H9 (cell line): Measurements from ENCODE around the gene PRKCA. TPM values are rescaled to one million over a fixed set of nuclear protein-coding genes. Genes with fewer than 3 reads are reported as not detected.

Source experiments
- DNase-seq: peaks from one replicate; pipeline ENCODE4 v3.0.0-alpha.2; 2017
- H2AFZ ChIP-seq: one replicate; pipeline ENCODE4 v1.6.1; 2013; ENCODE audit warnings: mild to moderate bottlenecking, low read length, control low read depth, moderate library complexity
- H2AK5ac ChIP-seq: 2 replicates; pipeline ENCODE4 v1.6.1; 2013; ENCODE audit warnings: low read length, control low read depth, mixed read lengths; ENCODE audit not compliant: insufficient read length
- H2BK120ac ChIP-seq: one replicate; pipeline ENCODE4 v1.6.1; 2013; ENCODE audit warnings: low read depth, mild to moderate bottlenecking, low read length, control low read depth, inconsistent platforms; ENCODE audit not compliant: poor library complexity, severe bottlenecking
- H2BK12ac ChIP-seq: 2 replicates; pipeline ENCODE4 v1.6.1; 2013; ENCODE audit warnings: low read length, control low read depth, mixed read lengths, low read depth; ENCODE audit not compliant: insufficient read length
- H2BK15ac ChIP-seq: 2 replicates; pipeline ENCODE4 v1.6.1; 2013; ENCODE audit warnings: low read depth, low read length, control low read depth
- H2BK20ac ChIP-seq: one replicate; pipeline ENCODE4 v1.6.1; 2013; ENCODE audit warnings: low read depth, mild to moderate bottlenecking, low read length, control low read depth, inconsistent platforms; ENCODE audit not compliant: poor library complexity, severe bottlenecking
- H2BK5ac ChIP-seq: 2 replicates; pipeline ENCODE4 v1.6.1; 2013; ENCODE audit warnings: low read length, control low read depth, mixed read lengths; ENCODE audit not compliant: insufficient read length
- H3K14ac ChIP-seq: 2 replicates; pipeline ENCODE4 v1.6.1; 2013; ENCODE audit warnings: low read length, control low read depth; ENCODE audit not compliant: insufficient read depth
- H3K18ac ChIP-seq: 2 replicates; pipeline ENCODE4 v1.6.1; 2013; ENCODE audit warnings: low read depth, mild to moderate bottlenecking, mixed read lengths, low read length, control low read depth; ENCODE audit not compliant: insufficient read length
- H3K23ac ChIP-seq: 2 replicates; pipeline ENCODE4 v1.6.1; 2013; ENCODE audit warnings: low read length, control low read depth, mixed read lengths, low read depth; ENCODE audit not compliant: insufficient read length
- H3K23me2 ChIP-seq: 2 replicates; pipeline ENCODE4 v1.6.1; 2013; ENCODE audit warnings: low read depth, mild to moderate bottlenecking, mixed read lengths, low read length, control low read depth; ENCODE audit not compliant: insufficient read length, poor library complexity, severe bottlenecking
- H3K27ac ChIP-seq: 2 replicates; pipeline ENCODE4 v1.5.1; 2013; ENCODE audit warnings: low read length, control low read depth, mixed read lengths, low read depth; ENCODE audit not compliant: insufficient read length
- H3K27me3 ChIP-seq: 2 replicates; pipeline ENCODE4 v1.6.1; 2013; ENCODE audit warnings: low read length, control low read depth, inconsistent platforms; ENCODE audit not compliant: insufficient read depth
- H3K4ac ChIP-seq: 2 replicates; pipeline ENCODE4 v1.6.1; 2013; ENCODE audit warnings: low read depth, mild to moderate bottlenecking, control low read depth, inconsistent platforms, low read length, moderate library complexity
- H3K4me1 ChIP-seq: 2 replicates; pipeline ENCODE4 v1.6.1; 2013; ENCODE audit warnings: low read length, control low read depth, inconsistent platforms; ENCODE audit not compliant: insufficient read depth
- H3K4me2 ChIP-seq: 2 replicates; pipeline ENCODE4 v1.6.1; 2013; ENCODE audit warnings: low read length, control low read depth, mixed read lengths; ENCODE audit not compliant: insufficient read length, insufficient read depth
- H3K56ac ChIP-seq: 2 replicates; pipeline ENCODE4 v1.6.1; 2013; ENCODE audit warnings: low read depth, mild to moderate bottlenecking, mixed read lengths, low read length, control low read depth; ENCODE audit not compliant: insufficient read length
- H3K79me1 ChIP-seq: 2 replicates; pipeline ENCODE4 v1.6.1; 2013; ENCODE audit warnings: low read depth, mild to moderate bottlenecking, moderate library complexity, low read length, control low read depth, inconsistent platforms; ENCODE audit not compliant: insufficient read depth, poor library complexity, severe bottlenecking
- H3K79me2 ChIP-seq: 2 replicates; pipeline ENCODE4 v1.6.1; 2013; ENCODE audit warnings: low read length, control low read depth, inconsistent platforms; ENCODE audit not compliant: insufficient read depth
- H3K9ac ChIP-seq: 2 replicates; pipeline ENCODE4 v1.6.1; 2013; ENCODE audit warnings: low read length, control low read depth, mixed read lengths; ENCODE audit not compliant: insufficient read length; ENCODE audit errors: extremely low read depth
- H3K9me3 ChIP-seq: one replicate; pipeline ENCODE4 v1.6.1; 2013; ENCODE audit warnings: low read depth, low read length, inconsistent platforms; ENCODE audit not compliant: control insufficient read depth
- H3T11ph ChIP-seq: one replicate; pipeline ENCODE4 v1.6.1; 2013; ENCODE audit warnings: mild to moderate bottlenecking, low read length, control low read depth, inconsistent platforms
- H4K20me1 ChIP-seq: one replicate; pipeline ENCODE4 v1.6.1; 2013; ENCODE audit not compliant: control insufficient read depth, insufficient read length, insufficient read depth
- H4K5ac ChIP-seq: 2 replicates; pipeline ENCODE4 v1.6.1; 2013; ENCODE audit warnings: low read depth, mild to moderate bottlenecking, mixed read lengths, low read length, control low read depth; ENCODE audit not compliant: insufficient read length
- H4K8ac ChIP-seq: replicated peaks from 2 replicates; pipeline ENCODE4 v1.6.1; 2013; ENCODE audit warnings: low read length, control low read depth, mixed read lengths, low read depth; ENCODE audit not compliant: insufficient read length
- H4K91ac ChIP-seq: 2 replicates; pipeline ENCODE4 v1.6.1; 2013; ENCODE audit warnings: low read depth, mild to moderate bottlenecking, moderate library complexity, mixed read lengths, low read length, control low read depth; ENCODE audit not compliant: insufficient read length
- H3K27ac Mint-ChIP-seq, 3 experiments: 2 replicates in 2 of 3; 3 replicates in 1 of 3; pipeline ENCODE4 v1.8.0; 2020 to 2021; ENCODE audit warnings: mixed read lengths in 3 of 3, mild to moderate bottlenecking in 1 of 3, moderate library complexity in 1 of 3
- H3K27me3 Mint-ChIP-seq: 2 replicates; pipeline ENCODE4 v1.8.0; 2021; ENCODE audit warnings: low read depth, mild to moderate bottlenecking, moderate library complexity, mixed read lengths
- H3K36me3 Mint-ChIP-seq, 3 experiments: 2 replicates in 2 of 3; 3 replicates in 1 of 3; pipeline ENCODE4 v1.8.0; 2020 to 2021; ENCODE audit warnings: low read depth in 3 of 3, mixed read lengths in 3 of 3; ENCODE audit not compliant: insufficient read depth in 1 of 3
- H3K4me1 Mint-ChIP-seq, 2 experiments: 2 replicates each; pipeline ENCODE4 v1.8.0; 2020; ENCODE audit warnings: mixed read lengths in 2 of 2
- H3K4me3 Mint-ChIP-seq, 2 experiments: 2 replicates in 1 of 2; 3 replicates in 1 of 2; pipeline ENCODE4 v1.8.0; 2020 to 2021; ENCODE audit warnings: mild to moderate bottlenecking in 2 of 2, mixed read lengths in 2 of 2, moderate library complexity in 1 of 2
- H3K9me3 Mint-ChIP-seq, 2 experiments: 2 replicates in 1 of 2; 3 replicates in 1 of 2; pipeline ENCODE4 v1.8.0; 2020; ENCODE audit warnings: mild to moderate bottlenecking in 2 of 2, mixed read lengths in 2 of 2, moderate library complexity in 1 of 2
- WGBS: extraction: QIAGEN DNeasy Blood & Tissue Kit; methylation state at CpG from one replicate; pipeline ENCODE4 v1.1.7; 2013; ENCODE audit warnings: missing lambda C conversion rate, low lambda C conversion rate, mixed read lengths; ENCODE audit not compliant: insufficient read length; ENCODE audit errors: extremely low coverage; 5-methylcytosine and 5-hydroxymethylcytosine counted together
- total RNA-seq: library from RNA; stranded (reverse); gene quantifications from 2 replicates; pipeline ENCODE4 v1.2.1, GENCODE V29; 2021
- TF ChIP-seq, protein P1 (sequence below): fragments of 200-600 bp; sonication (generic); conservative IDR thresholded peaks from 3 replicates; pipeline ENCODE4 v1.8.0; 2021; ENCODE audit warnings: antibody characterized with exemption, mild to moderate bottlenecking

PRKCA gene
- total RNA-seq, 1 experiment from 2014 or later: 10.5 TPM

DNA sequence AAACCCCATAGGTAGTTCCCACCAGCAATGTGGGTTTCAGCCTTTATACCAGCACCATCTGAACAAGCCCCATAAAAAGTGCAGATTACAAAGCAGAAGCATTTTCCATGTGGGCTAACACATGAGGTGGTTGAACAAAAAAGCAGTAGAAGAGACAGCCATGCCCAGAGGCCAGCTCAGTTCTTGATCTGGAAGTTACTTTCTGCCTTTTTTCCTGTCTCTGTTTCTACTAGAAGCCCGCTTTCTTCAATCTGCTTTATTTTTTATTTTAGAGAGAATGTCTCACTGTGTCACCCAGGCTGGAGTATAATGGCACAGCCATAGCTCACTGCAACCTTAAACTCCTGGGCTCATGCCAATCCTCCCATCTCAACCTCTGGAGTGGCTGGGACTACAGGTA lies 41.7 kb upstream of the PRKCA start:
- H3K18ac ChIP-seq: no peak overlapping the region
- H3K27ac ChIP-seq: no peak overlapping the region
- H3K4me3 Mint-ChIP-seq: no peak overlapping the region; a peak in 1 of 5 replicates
- no peak overlapping the region for H2AK5ac ChIP-seq
- peaks cover 5 to 7% of the 10 kb centered on the region in 2 experiments; a peak in 4 of 5 replicates for H3K9me3 Mint-ChIP-seq
- H2BK20ac ChIP-seq: no peak overlapping the region
- no peak overlapping the region for H2BK12ac ChIP-seq
- peaks cover 0 to 1% (median 0%) of the 10 kb centered on the region in 3 experiments; a peak in 1 of 7 replicates for H3K36me3 Mint-ChIP-seq
- H3K4ac ChIP-seq: no peak overlapping the region
- H3K23me2 ChIP-seq: no peaks in the 10 kb centered on the region
- no peak overlapping the region for H3K9ac ChIP-seq
- no peak overlapping the region for H3T11ph ChIP-seq
- H2BK5ac ChIP-seq: no peak overlapping the region
- no peak for DNase-seq
- no peaks in the 10 kb centered on the region for H3K27me3 ChIP-seq
- H3K27ac Mint-ChIP-seq: no peak overlapping the region; a peak in 1 of 7 replicates
- no peak overlapping the region for H4K5ac ChIP-seq
- no peak overlapping the region for H3K56ac ChIP-seq
- no CpG with 5 or more reads among the region's 1 CpG for WGBS
- 0 out of 4 replicates have a peak, but pooled peaks cover 0 to 4% of the 10 kb centered on the region in 2 experiments for H3K4me1 Mint-ChIP-seq
- H3K4me1 ChIP-seq: no peaks in the 10 kb centered on the region
- no peaks in the 10 kb centered on the region for H3K79me1 ChIP-seq
- no peaks in the 10 kb centered on the region for H4K20me1 ChIP-seq
- no peaks in the 10 kb centered on the region for H3K79me2 ChIP-seq
- no peaks in the 10 kb centered on the region for H3K9me3 ChIP-seq
- H3K14ac ChIP-seq: no peak overlapping the region
- H3K27me3 Mint-ChIP-seq: no peaks in the 10 kb centered on the region
- TF ChIP-seq, protein P1, sequence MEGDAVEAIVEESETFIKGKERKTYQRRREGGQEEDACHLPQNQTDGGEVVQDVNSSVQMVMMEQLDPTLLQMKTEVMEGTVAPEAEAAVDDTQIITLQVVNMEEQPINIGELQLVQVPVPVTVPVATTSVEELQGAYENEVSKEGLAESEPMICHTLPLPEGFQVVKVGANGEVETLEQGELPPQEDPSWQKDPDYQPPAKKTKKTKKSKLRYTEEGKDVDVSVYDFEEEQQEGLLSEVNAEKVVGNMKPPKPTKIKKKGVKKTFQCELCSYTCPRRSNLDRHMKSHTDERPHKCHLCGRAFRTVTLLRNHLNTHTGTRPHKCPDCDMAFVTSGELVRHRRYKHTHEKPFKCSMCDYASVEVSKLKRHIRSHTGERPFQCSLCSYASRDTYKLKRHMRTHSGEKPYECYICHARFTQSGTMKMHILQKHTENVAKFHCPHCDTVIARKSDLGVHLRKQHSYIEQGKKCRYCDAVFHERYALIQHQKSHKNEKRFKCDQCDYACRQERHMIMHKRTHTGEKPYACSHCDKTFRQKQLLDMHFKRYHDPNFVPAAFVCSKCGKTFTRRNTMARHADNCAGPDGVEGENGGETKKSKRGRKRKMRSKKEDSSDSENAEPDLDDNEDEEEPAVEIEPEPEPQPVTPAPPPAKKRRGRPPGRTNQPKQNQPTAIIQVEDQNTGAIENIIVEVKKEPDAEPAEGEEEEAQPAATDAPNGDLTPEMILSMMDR: no peak
- no peak overlapping the region for H3K23ac ChIP-seq
- no peak overlapping the region for H3K4me2 ChIP-seq
- H2AFZ ChIP-seq: no peak overlapping the region
- H2BK15ac ChIP-seq: no peak overlapping the region
- no peak overlapping the region for H4K91ac ChIP-seq
- no peak overlapping the region for H4K8ac ChIP-seq
- no peak overlapping the region for H2BK120ac ChIP-seq
